H1 (cell line): ENCODE data around the gene ZNF367.

Experiments used
- ASH2L ChIP-seq: fragments of 200-600, 300-600 bp; sonication (generic); IDR thresholded peaks from one replicate; pipeline ENCODE4 v1.7.1; 2017; ENCODE audit warnings: low read length
- CTCF ChIP-seq, 3 experiments: IDR thresholded peaks; 1 replicate in 2 of 3; 2 replicates in 1 of 3; pipeline versions ENCODE4 v1.5.1 to v1.6.1; 2011; ENCODE audit warnings: low read length in 3 of 3, mild to moderate bottlenecking in 3 of 3, inconsistent platforms in 2 of 3, low read depth in 1 of 3, moderate library complexity in 1 of 3; ENCODE audit not compliant: insufficient read depth in 1 of 3; ENCODE audit errors: control extremely low read depth in 1 of 3
- HDAC6 ChIP-seq: IDR thresholded peaks from one replicate; pipeline ENCODE4 v1.7.1; 2012; ENCODE audit warnings: low read depth, mild to moderate bottlenecking, inconsistent platforms, low read length, moderate library complexity
- JUND ChIP-seq: IDR thresholded peaks from 2 replicates; pipeline ENCODE4 v1.6.1; 2011; ENCODE audit warnings: mild to moderate bottlenecking, improper control_type of control experiment, low read length

- TF ChIP-seq CTCF (IDR thresholded peaks at IDR 0.05; ENCODE audit: control extremely low read depth in 1 of 3, insufficient read depth in 1 of 3, low read depth in 1 of 3, low read length in 3 of 3) = no peak
- no peak for TF ChIP-seq ASH2L
- no peak for TF ChIP-seq HDAC6
- TF ChIP-seq JUND = no peak
Measured at GRCh38 chr9:96419691-96419969, 1.5 kb upstream of the ZNF367 start.
